ENCODE data around the gene CLDN11. TPM values are rescaled to one million over a fixed set of nuclear protein-coding genes. Genes with fewer than 3 reads are reported as not detected.

CLDN11 gene
- 100 to 1,000 TPM; 212 to 267 (median 222) TPM for polyA plus RNA-seq (ENCODE audit: insufficient read length in 4 of 4)

DNA sequence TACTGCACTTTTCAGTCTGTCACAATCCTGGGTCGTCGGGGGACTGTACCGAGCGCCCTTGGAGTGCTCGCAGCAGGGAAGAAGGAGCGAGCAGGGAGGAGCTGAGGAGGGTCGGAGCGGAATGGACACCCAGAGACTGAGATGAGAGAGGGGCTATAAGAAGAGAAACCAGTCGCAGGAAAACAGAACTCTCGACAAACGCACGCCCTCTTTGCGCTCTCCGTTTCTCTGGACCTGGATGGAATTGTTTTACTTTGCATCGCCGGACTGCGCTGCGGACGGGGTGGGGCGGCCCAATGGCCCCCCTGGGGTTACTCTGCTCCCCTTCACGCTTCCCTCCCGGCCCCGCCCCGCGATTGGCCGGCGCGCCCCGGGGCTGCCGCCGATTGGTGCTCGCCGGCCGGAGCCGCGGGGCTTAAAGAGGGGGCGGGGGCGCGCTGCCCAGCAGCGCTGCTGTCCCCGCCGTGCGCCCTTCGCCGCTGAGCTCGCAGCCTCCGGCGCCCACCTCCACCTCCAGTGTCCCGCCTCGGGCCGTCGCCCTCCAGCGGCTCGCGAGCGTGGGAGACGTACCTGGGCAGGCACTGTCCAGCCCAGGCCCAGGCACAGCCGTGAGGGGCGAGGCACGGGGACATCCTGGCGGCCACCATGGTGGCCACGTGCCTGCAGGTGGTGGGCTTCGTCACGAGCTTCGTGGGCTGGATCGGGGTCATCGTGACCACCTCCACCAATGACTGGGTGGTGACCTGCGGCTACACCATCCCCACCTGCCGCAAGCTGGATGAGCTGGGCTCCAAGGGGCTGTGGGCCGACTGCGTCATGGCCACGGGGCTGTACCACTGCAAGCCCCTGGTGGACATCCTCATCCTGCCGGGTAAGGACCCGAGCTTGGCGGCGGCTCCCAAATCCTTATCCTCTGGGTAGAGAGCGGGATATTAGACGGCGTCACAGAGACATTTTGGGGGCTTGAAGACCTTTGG is at the start of gene CLDN11:
Gene CLDN11, plus strand, starts transcription at position 447 of the 977 bp plus-strand sequence. Its CDS starts 199 bp downstream, at position 646.
- DNase-seq (ENCODE audit: low read depth in 4 of 4, low spot score in 3 of 4) = peak in 1 of 4 donors; percentile 67

DNA sequence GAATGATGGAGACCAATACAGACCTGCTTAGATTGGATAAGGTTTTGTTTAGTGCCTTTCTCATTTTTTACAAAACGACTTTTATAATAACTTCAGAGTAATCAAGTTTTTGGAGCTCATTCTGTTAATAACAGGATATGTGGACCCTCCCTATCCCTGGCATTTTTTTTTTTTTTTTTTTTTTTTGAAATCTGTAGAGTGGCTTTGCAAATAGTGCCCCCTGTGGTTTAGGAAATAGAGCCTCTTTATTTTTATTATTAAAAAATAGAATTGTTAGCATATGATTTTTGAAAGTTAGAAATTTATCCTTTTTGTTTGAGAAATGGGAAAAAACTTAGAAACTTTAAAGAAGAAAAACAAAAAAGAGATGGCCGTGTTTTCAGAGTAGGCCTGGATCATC is 49.7 kb upstream of the CLDN11 start:
- DNase-seq (ENCODE audit: low read depth in 4 of 4, low spot score in 3 of 4) = no peak

DNA sequence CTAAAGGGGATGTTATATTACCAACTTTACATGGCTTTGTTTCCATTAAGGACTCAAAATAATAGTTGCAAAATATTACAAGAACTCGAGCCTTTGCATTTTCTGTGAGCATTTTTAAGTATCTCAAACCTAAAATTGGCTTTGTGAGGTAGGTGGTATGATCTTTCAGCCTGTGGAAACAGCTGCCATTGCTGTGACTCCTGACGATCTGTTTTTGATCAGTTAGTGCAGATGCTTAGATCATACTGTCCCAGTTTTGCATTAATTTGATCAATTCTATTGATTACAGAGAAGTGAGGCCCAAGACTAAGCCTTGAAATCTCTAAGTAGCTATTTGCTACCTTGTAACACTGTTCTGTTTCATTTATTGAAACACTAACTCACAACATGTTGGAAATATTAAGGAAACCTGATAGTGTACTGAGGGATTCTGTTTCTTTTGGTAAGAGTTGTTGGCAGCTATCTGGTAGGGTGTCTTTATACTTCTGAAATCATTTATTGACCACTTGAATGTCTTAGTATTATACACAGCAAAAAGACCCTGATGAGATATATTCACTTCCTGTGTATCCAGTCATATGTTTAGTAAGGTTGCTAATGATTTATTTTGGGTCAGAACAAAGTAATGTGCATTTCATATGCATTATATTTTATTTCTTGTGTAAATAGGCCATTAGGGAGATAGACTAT is 46.3 kb upstream of the CLDN11 start:
- DNase-seq (ENCODE audit: low read depth in 4 of 4, low spot score in 3 of 4) = no peak

DNA sequence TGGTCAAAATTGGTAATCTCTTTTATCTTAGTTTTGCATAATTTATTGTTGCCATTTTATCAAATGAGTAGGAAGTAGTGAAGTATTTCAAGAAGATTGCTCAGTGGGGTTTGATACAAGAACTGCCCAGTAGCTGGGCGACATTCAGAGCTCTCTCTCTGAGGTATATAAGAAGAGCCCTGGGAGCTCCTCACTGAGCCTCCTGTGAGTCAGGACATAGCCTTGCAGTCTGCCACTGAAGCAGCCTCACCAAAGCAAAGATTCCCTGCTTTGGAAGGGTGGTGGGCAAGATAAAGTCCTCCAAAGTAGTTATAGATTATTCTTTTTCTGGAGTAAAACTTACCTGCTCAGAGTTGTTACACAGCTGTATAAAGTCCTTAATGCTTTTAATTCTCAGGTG is 35.1 kb upstream of the CLDN11 start:
- DNase-seq (ENCODE audit: low read depth in 4 of 4, low spot score in 3 of 4) = no peak

DNA sequence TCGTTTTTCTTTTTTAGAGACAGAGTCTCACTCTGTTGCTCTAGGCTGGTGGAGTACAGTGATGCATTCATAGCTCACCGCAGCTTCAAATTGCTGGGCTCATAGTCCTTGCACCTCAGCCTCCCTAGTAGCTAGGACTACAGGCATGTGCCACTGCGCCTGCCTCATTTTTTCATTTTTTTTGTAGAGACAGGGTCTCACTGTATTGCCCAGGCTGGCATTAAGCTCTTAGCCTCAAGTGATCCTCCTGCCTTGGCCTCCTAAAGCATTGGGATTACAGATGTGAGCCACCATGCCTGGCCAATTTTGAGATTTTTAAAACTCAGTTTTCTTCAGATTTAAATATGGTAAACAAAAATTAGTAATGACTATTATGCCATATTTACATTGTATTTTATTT is 32.2 kb upstream of the CLDN11 start:
- DNase-seq (ENCODE audit: low read depth in 4 of 4, low spot score in 3 of 4) = no peak

- no peak for DNase-seq (ENCODE audit: low read depth in 4 of 4, low spot score in 3 of 4)
Observed at GRCh38 chr3:170387950-170388349, 30.7 kb upstream of the CLDN11 start.

DNA sequence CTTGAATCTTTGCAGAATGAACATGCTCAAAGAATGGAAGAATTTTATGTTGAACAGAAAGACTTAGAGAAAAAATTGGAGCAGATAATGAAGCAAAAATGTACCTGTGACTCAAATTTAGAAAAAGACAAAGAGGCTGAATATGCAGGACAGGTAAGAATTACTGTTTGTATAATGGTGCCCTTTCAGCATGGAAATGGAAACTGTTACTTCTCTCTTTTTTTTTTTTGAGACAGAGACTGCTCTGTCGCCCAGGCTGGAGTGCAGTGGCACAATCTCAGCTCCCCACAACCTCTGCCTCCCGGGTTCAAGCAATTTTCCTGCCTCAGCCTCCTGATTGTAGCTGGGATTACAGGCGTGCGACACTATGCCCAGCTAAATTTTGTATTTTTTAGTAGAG is 27.6 kb upstream of the CLDN11 start:
- DNase-seq (ENCODE audit: low read depth in 4 of 4, low spot score in 3 of 4) = no peak

GRCh38 chr3:170397685-170398084 is 21.0 kb upstream of the CLDN11 start:
- no peak for DNase-seq (ENCODE audit: low read depth in 4 of 4, low spot score in 3 of 4)

DNA sequence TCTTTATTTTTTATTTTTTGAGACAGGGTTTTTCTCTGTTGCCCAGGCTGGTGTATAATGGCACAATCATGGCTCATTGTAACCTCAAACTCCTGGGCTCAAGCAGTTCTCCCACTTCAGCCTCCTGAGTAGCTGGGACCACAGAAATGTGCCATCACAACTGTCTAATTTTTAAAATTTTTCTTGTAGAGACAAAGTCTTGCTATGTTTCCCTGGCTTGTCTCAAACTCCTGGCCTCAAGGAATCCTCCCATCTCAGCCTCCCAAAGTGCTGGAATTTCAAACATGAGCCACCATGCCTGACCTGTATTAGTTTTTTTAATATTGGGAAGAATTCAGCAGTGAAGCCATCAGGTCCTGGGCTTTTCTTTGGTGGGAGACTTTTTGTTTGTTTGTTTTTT is 13.6 kb upstream of the CLDN11 start:
- no peak for DNase-seq (ENCODE audit: low read depth in 4 of 4, low spot score in 3 of 4)

- no peak for DNase-seq (ENCODE audit: low read depth in 4 of 4, low spot score in 3 of 4)
Observed at GRCh38 chr3:170410428-170411029, 8.1 kb upstream of the CLDN11 start.

- DNase-seq (ENCODE audit: low read depth in 4 of 4, low spot score in 3 of 4) = no peak
Observed at GRCh38 chr3:170413291-170413690, 5.4 kb upstream of the CLDN11 start.

- peak in 1 of 4 donors; percentile 65 for DNase-seq (ENCODE audit: low read depth in 4 of 4, low spot score in 3 of 4)
Observed at GRCh38 chr3:170414202-170414663, 4.4 kb upstream of the CLDN11 start.

DNA sequence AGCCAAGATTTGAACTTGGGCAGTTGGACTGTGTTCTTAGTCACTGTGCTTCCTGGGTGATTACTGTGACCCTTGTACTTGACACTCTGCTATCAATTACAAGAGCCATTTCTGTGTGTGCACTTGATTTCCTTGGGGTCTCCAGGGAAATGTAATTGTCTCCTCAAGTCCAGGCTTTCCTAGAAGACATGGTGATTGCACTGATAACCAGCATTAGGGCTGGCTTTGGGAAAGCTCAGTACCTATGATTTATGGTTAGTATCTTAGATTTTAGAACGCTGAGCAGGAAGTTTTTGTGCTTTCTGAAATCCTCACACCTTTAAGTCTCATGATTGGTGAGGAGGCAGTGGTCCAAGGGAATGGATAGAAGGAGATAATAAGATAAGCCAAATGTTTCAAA is 1.6 kb upstream of the CLDN11 start:
- DNase-seq (ENCODE audit: low read depth in 4 of 4, low spot score in 3 of 4) = no peak

DNA sequence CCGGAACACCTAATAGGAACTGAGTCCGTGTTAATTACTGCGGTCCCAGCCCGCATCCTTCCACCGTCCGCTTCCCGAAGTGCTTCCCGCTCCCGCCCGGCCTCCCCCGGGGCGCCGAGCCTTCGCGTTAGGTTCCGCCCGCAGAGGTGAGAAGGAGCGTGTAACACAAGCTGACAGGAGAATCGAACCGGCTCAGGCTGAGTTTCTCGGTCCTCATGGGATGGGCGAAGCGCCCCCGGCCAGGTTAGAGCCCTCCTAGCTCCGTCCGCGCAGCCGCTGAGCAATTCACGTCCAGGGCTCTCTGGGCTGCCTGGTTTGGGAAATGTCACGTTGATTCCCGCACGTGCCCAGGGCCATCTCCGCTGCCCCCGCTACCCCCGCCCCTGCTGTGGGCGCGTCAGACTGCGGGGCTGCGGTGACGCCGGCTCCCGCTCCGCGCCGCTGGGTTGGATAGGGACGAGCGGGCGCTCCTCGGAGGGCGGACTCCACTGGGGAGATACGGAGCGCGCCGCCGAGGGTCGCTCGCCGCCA is 954 bp downstream of the CLDN11 start:
- no peak for DNase-seq (ENCODE audit: low read depth in 4 of 4, low spot score in 3 of 4)

DNA sequence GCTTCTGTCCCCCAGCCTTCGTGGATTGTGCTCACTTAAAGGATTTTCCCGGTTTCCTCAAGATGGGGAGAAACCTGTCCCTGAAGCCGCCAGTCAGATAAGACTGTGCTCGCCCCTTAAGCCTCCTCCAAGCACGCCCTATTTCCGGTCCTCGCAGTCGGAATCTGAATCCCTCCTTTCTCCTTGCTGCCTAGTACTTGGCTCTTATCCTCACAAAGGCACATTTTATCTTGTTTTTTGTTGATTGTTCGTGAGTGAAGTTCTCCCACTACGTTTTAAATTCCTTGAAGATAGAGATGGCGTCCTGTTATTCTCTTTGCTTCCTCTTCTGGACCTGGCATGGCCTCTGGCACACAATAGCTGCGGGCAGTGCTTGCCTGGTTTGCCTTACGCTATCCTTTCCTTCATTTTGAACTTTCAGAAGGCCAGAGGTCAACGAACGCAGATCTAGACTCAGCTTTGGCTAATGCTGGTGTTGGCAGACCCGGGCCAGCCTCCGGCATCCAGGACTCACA is 1.7 kb downstream of the CLDN11 start:
- DNase-seq (ENCODE audit: low read depth in 4 of 4, low spot score in 3 of 4) = no peak

DNA sequence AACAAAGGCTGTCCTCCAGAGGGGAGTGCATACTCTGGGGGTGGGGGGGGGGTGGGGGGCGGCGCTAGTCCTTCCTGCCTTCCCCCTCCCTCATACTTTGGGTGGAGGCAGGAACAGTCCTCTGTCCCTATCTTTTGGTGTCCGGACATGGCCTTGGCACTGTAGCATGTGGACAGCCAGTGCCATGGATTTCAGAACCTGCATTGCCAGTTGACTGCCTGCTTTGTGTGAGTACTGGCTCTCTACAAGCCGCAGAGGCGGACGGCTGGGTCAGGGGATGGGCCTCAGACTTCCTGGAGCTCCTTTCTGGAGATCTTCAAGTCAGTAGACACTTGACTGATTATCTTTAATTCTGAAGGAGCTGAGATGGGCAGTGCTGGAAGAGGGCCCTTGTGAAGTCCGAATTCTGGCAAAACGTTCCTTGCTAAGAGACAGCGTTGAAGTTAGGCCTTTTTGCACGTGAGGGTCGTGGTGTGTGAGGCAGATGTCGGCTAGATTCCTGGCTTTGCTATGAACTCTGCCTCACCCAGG is 2.5 kb downstream of the CLDN11 start:
- DNase-seq (ENCODE audit: low read depth in 4 of 4, low spot score in 3 of 4) = no peak

- DNase-seq (ENCODE audit: low read depth in 4 of 4, low spot score in 3 of 4) = no peak
Observed at GRCh38 chr3:170421758-170422157, 3.1 kb downstream of the CLDN11 start.

- DNase-seq (ENCODE audit: low read depth in 4 of 4, low spot score in 3 of 4) = no peak
Observed at GRCh38 chr3:170423001-170423615, 4.4 kb downstream of the CLDN11 start.

- DNase-seq (ENCODE audit: low read depth in 4 of 4, low spot score in 3 of 4) = no peak
Observed at GRCh38 chr3:170424879-170425278, 6.2 kb downstream of the CLDN11 start.

All from right renal pelvis (tissue), 4 donors.